ENCODE results near the gene HCFC1R1.

DNA sequence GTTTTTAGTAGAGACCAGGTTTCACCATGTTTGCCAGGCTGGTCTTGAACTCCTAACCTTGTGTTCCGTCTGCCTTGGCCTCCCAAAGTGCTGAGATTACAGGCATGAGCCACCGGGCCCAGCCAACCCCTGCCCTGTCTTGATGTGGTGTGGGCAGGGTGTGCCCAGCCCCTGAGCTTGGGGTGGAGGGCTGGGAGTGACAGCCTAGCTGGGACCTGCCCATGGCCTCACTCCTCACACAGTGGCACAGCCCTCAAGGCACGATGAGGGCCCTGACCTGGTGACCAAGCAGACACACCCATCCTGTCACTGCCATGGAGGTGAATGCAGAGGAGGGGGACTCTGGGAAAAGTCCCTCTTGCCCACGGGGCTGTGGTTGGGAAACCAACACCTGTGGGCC lies 44.7 kb upstream of the HCFC1R1 start:
- TF ChIP-seq, protein P1, sequence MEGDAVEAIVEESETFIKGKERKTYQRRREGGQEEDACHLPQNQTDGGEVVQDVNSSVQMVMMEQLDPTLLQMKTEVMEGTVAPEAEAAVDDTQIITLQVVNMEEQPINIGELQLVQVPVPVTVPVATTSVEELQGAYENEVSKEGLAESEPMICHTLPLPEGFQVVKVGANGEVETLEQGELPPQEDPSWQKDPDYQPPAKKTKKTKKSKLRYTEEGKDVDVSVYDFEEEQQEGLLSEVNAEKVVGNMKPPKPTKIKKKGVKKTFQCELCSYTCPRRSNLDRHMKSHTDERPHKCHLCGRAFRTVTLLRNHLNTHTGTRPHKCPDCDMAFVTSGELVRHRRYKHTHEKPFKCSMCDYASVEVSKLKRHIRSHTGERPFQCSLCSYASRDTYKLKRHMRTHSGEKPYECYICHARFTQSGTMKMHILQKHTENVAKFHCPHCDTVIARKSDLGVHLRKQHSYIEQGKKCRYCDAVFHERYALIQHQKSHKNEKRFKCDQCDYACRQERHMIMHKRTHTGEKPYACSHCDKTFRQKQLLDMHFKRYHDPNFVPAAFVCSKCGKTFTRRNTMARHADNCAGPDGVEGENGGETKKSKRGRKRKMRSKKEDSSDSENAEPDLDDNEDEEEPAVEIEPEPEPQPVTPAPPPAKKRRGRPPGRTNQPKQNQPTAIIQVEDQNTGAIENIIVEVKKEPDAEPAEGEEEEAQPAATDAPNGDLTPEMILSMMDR (IDR thresholded peaks at IDR 0.05; ENCODE audit: insufficient read depth, low read depth, low read length) = no peak
- no peak for TF ChIP-seq EZH2 (IDR thresholded peaks at IDR 0.05; ENCODE audit: insufficient read depth, low read length)
